OCI-LY3 (cell line): ENCODE results near the gene IP6K2.

Source experiments
- H2AFZ ChIP-seq: fragments of 200-600, 300-600 bp; shearing (Covaris generic); 2 replicates; pipeline ENCODE4 v1.6.0; 2014; ENCODE audit warnings: antibody characterized with exemption, low read depth, low read length
- H3K27ac ChIP-seq: fragments of 200-600, 300-600 bp; sonication (generic); 2 replicates; pipeline ENCODE4 v1.5.1; 2014; ENCODE audit warnings: mild to moderate bottlenecking, low read length, moderate library complexity, mixed read lengths
- H3K27me3 ChIP-seq: fragments of 200-600, 300-600 bp; sonication (generic); 2 replicates; pipeline ENCODE4 v1.6.1; 2014; ENCODE audit warnings: low read depth, low read length, mixed read lengths
- H3K36me3 ChIP-seq: fragments of 200-600, 300-600 bp; sonication (generic); replicated peaks from 2 replicates; pipeline ENCODE3; 2014; ENCODE audit warnings: low read depth, low read length, mixed read lengths
- H3K4me1 ChIP-seq: fragments of 300-600, 200-600 bp; sonication (generic); 2 replicates; pipeline ENCODE4 v1.6.1; 2014; ENCODE audit warnings: low read length, mixed read lengths
- H3K4me2 ChIP-seq: fragments of 200-600, 300-600 bp; sonication (generic); 2 replicates; pipeline ENCODE4 v1.6.1; 2014; ENCODE audit warnings: low read length, mixed read lengths
- H3K4me3 ChIP-seq: fragments of 300-600, 200-600 bp; sonication (generic); 2 replicates; pipeline ENCODE4 v1.5.1; 2014; ENCODE audit warnings: antibody characterized with exemption, mild to moderate bottlenecking, low read length, moderate library complexity
- H3K79me2 ChIP-seq: fragments of 300-600, 200-600 bp; shearing (Covaris generic); 2 replicates; pipeline ENCODE4 v1.6.1; 2014; ENCODE audit warnings: mild to moderate bottlenecking, low read length, mixed read lengths
- H3K9ac ChIP-seq: fragments of 300-600, 200-600 bp; shearing (Covaris generic); 2 replicates; pipeline ENCODE4 v1.6.0; 2014; ENCODE audit warnings: mild to moderate bottlenecking, low read length, moderate library complexity
- H3K9me3 ChIP-seq: fragments of 200-600, 300-600 bp; shearing (Covaris generic); 2 replicates; pipeline ENCODE4 v1.6.1; 2014; ENCODE audit warnings: low read length, mixed read lengths; ENCODE audit not compliant: insufficient read depth
- H4K20me1 ChIP-seq: fragments of 200-600, 300-600 bp; sonication (generic); 2 replicates; pipeline ENCODE4 v1.6.1; 2016; ENCODE audit warnings: low read length, mixed read lengths; ENCODE audit not compliant: insufficient read depth
- CTCF ChIP-seq: fragments of 200-600, 300-600 bp; sonication (generic); IDR thresholded peaks from 2 replicates; pipeline ENCODE4 v1.5.1; 2014; ENCODE audit warnings: antibody characterized with exemption, low read length, low read depth
- EZH2phosphoT487 ChIP-seq: fragments of 200-600 bp; shearing (Covaris generic); IDR thresholded peaks from 2 replicates; pipeline ENCODE4 v1.6.1; 2018; ENCODE audit warnings: antibody characterized with exemption, mixed run types, low read depth

Gene IP6K2

GRCh38 chr3:48644898-48645760 is 71.9 kb downstream of the IP6K2 start:
- Histone ChIP-seq H4K20me1 (no peaks in the 10 kb centered on the region), H3K4me1 (no peaks in the 10 kb centered on the region), H3K4me2 (no peak overlapping the region), H3K9me3 (no peaks in the 10 kb centered on the region), H3K79me2 (no peaks in the 10 kb centered on the region), H3K27ac (no peak overlapping the region), H3K36me3 (no peaks in the 10 kb centered on the region), H3K9ac (no peak overlapping the region), H3K27me3 (no peaks in the 10 kb centered on the region), H3K4me3 (no peak overlapping the region), H2AFZ (no peak overlapping the region)
- TF ChIP-seq EZH2phosphoT487 (no peak), CTCF (no peak)

GRCh38 chr3:48642605-48643004 is 74.4 kb downstream of the IP6K2 start:
- H3K36me3 ChIP-seq: no peaks in the 10 kb centered on the region
- no peaks in the 10 kb centered on the region for H3K4me1 ChIP-seq

GRCh38 chr3:48641396-48641795 is 75.6 kb downstream of the IP6K2 start:
- no peak overlapping the region for H3K4me2 ChIP-seq
- no peak overlapping the region for H2AFZ ChIP-seq
- no peaks in the 10 kb centered on the region for H3K36me3 ChIP-seq
- H3K9me3 ChIP-seq: no peaks in the 10 kb centered on the region
- no peaks in the 10 kb centered on the region for H3K27me3 ChIP-seq
- H3K4me1 ChIP-seq: peaks cover 3% of the 10 kb centered on the region
- no peak for TF ChIP-seq CTCF
- TF ChIP-seq EZH2phosphoT487: no peak
- no peaks in the 10 kb centered on the region for H4K20me1 ChIP-seq
- H3K9ac ChIP-seq: no peak overlapping the region
- no peak overlapping the region for H3K27ac ChIP-seq
- no peaks in the 10 kb centered on the region for H3K79me2 ChIP-seq
- H3K4me3 ChIP-seq: no peak overlapping the region

More at GRCh38 chr3:48642605-48643004, 74.4 kb downstream of the IP6K2 start:
- Histone ChIP-seq H3K9me3 (no peaks in the 10 kb centered on the region), H3K27me3 (no peaks in the 10 kb centered on the region), H3K9ac (no peak overlapping the region), H3K79me2 (no peaks in the 10 kb centered on the region), H3K4me3 (no peak overlapping the region), H3K4me2 (no peak overlapping the region), H2AFZ (no peak overlapping the region), H3K27ac (no peak overlapping the region), H4K20me1 (no peaks in the 10 kb centered on the region)
- TF ChIP-seq EZH2phosphoT487 (no peak), CTCF (no peak)

- no peak overlapping the region for H3K4me2 ChIP-seq
- no peak overlapping the region for H2AFZ ChIP-seq
- TF ChIP-seq CTCF: no peak
- no peak for TF ChIP-seq EZH2phosphoT487
- no peak overlapping the region for H3K27ac ChIP-seq
- H3K4me3 ChIP-seq: no peak overlapping the region
- H3K36me3 ChIP-seq: no peaks in the 10 kb centered on the region
- no peaks in the 10 kb centered on the region for H4K20me1 ChIP-seq
- H3K79me2 ChIP-seq: no peaks in the 10 kb centered on the region
- H3K9me3 ChIP-seq: no peaks in the 10 kb centered on the region
- H3K4me1 ChIP-seq: peaks cover 6% of the 10 kb centered on the region
- no peaks in the 10 kb centered on the region for H3K27me3 ChIP-seq
- no peak overlapping the region for H3K9ac ChIP-seq
Measured at GRCh38 chr3:48639944-48640606, 76.9 kb downstream of the IP6K2 start.
